HG02763 (cell line): ENCODE measurements around the gene ARHGEF10L.

Experiments
- ATAC-seq: cut with Tn5 transposase; IDR thresholded peaks from one replicate; pipeline ENCODE4 v1.9.1; 2021; ENCODE audit warnings: mild to moderate bottlenecking, moderate library complexity; ENCODE audit not compliant: unreplicated experiment

ARHGEF10L gene

GRCh38 chr1:17521946-17522612 lies 17.4 kb upstream of the ARHGEF10L start:
- ATAC-seq: no peak

- no peak for ATAC-seq
Observed at GRCh38 chr1:17523321-17524041, 16.0 kb upstream of the ARHGEF10L start.

- ATAC-seq: no peak
Observed at GRCh38 chr1:17524645-17525044, 14.9 kb upstream of the ARHGEF10L start.

GRCh38 chr1:17525996-17526686 lies 13.4 kb upstream of the ARHGEF10L start:
- ATAC-seq: no peak

- no peak for ATAC-seq
Observed at GRCh38 chr1:17527036-17527914, 12.2 kb upstream of the ARHGEF10L start.

- ATAC-seq: no peak
Observed at GRCh38 chr1:17529381-17529780, 10.1 kb upstream of the ARHGEF10L start.

- ATAC-seq: no peak
Observed at GRCh38 chr1:17531343-17531681, 8.2 kb upstream of the ARHGEF10L start.

- no peak for ATAC-seq
Observed at GRCh38 chr1:17531682-17532487, 7.6 kb upstream of the ARHGEF10L start.

- ATAC-seq: no peak
Observed at GRCh38 chr1:17533201-17533600, 6.3 kb upstream of the ARHGEF10L start.

- ATAC-seq: no peak
Observed at GRCh38 chr1:17535300-17535936, 4.1 kb upstream of the ARHGEF10L start.

GRCh38 chr1:17538010-17538409 lies 1.5 kb upstream of the ARHGEF10L start:
- ATAC-seq: no peak

- no peak for ATAC-seq
Observed at GRCh38 chr1:17538428-17539117, 925 bp upstream of the ARHGEF10L start.

- no peak for ATAC-seq
Observed at GRCh38 chr1:17539118-17539476, 401 bp upstream of the ARHGEF10L start.

GRCh38 chr1:17540255-17541001 lies 930 bp downstream of the ARHGEF10L start:
- no peak for ATAC-seq

- ATAC-seq: no peak
Observed at GRCh38 chr1:17542645-17543044, 3.1 kb downstream of the ARHGEF10L start.

GRCh38 chr1:17544776-17545350 lies 5.4 kb downstream of the ARHGEF10L start:
- no peak for ATAC-seq

GRCh38 chr1:17545356-17545755 lies 5.9 kb downstream of the ARHGEF10L start:
- no peak for ATAC-seq

- no peak for ATAC-seq
Observed at GRCh38 chr1:17546946-17547670, 7.6 kb downstream of the ARHGEF10L start.
